ENCODE results near the gene TPM4. TPM values are rescaled to one million over a fixed set of nuclear protein-coding genes. Genes with fewer than 3 reads are reported as not detected.

The TPM4 gene
- total RNA-seq, 1 donor from 2014 or later, result 582 TPM

DNA sequence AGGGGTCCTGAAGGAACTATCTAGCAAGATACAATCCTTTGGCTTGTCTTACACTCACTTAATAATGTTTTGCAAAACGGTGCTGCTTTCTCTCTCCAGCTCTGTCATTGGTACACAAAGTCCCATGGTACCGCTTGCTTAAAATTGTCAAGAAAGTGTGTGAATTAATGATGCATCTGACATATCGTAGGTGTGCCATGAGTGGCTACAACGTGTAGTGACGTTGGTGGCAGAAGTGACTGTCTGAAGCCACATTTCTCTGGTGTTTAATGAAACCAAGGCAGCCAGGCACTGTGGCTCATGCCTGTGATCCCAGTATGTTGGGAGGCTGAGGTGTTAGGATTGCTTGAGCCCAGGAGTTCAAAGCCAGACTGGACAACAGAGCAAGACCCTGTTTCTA lies 69.8 kb downstream of the TPM4 start:
- H3K4me1 Mint-ChIP-seq, result no peaks in the 10 kb centered on the region
- H3K4me3 Mint-ChIP-seq, result no peak overlapping the region
- H3K36me3 Mint-ChIP-seq, result no peaks in the 10 kb centered on the region
- H3K9me3 Mint-ChIP-seq, result no peaks in the 10 kb centered on the region
- no peak for TF ChIP-seq CTCF (IDR thresholded peaks at IDR 0.05; ENCODE audit: unreplicated experiment)
- H3K27me3 Mint-ChIP-seq (ENCODE audit: low read depth), result no peaks in the 10 kb centered on the region
- no peak overlapping the region for H3K27ac Mint-ChIP-seq
- DNase-seq (ENCODE audit: low spot score in 2 of 2, unreplicated experiment in 2 of 2), result no peak

DNA sequence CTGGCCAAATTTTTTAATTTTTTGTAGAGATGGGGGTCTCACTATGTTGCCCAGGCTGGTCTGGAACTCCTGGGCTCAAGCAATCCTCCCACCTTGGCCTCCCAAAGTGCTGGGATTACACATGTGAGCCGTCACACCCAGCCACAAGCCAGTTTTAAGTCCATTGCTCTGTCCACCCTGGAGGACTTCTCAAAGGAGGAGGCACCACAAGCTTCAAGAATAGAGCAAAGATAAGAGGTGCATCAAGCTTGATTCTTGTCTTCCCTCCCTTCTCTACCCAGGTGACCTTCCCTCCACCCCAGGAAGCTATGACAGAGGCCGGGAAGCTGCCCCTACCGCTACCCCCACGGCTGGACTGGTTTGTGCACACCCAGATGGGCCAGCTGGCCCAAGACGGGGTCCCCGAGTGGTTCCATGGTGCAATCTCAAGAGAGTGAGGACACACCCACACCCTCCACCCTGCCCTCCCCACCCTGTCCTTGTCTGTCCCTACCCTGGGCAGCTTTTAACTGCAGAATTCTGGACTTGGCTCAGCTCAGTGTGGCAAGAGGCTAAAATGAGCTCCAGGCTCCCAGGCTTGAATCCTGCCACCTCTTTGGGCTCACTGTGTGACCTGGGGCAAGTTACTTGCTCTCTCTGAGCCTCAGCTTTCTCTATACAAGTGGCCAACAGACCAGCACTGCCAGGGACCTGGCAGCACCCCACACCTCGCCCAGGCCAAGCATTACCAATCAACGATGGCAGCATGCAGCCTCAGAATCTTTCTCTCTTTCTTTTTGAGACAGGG lies 72.3 kb downstream of the TPM4 start:
- no peaks in the 10 kb centered on the region for H3K27me3 Mint-ChIP-seq (ENCODE audit: low read depth)
- H3K27ac Mint-ChIP-seq, result no peak overlapping the region
- TF ChIP-seq CTCF (IDR thresholded peaks at IDR 0.05; ENCODE audit: unreplicated experiment), result no peak
- no peak overlapping the region for H3K4me3 Mint-ChIP-seq
- H3K36me3 Mint-ChIP-seq, result no peaks in the 10 kb centered on the region
- H3K4me1 Mint-ChIP-seq, result no peaks in the 10 kb centered on the region
- DNase-seq (ENCODE audit: low spot score in 2 of 2, unreplicated experiment in 2 of 2), result no peak
- no peaks in the 10 kb centered on the region for H3K9me3 Mint-ChIP-seq

Other genes starting within 250 kb of the TPM4 start
- gene CYP4F2, start 178.4 kb upstream of the TPM4 start, total RNA-seq, result not detected in 3 replicates
- gene CYP4F11, start 142.0 kb upstream of the TPM4 start, total RNA-seq, result not detected in 3 replicates
- gene OR10H4, start 127.5 kb upstream of the TPM4 start, total RNA-seq, result not detected in 3 replicates
- 65.6 to 70.3 TPM (median 69.4 TPM) in 3 replicates for gene RAB8A, start 35.4 kb downstream of the TPM4 start, total RNA-seq
- 0.27 to 0.38 TPM (median 0.32 TPM) in 3 replicates for gene HSH2D, start 67.2 kb downstream of the TPM4 start, total RNA-seq
- not detected in 3 replicates for gene CIB3, start 97.0 kb downstream of the TPM4 start, total RNA-seq
- 88.1 to 90.3 TPM (median 88.9 TPM) in 3 replicates for gene FAM32A, start 108.9 kb downstream of the TPM4 start, total RNA-seq
- gene AP1M1, start 121.4 kb downstream of the TPM4 start, total RNA-seq, result 48.4 to 53.9 TPM (median 49.4 TPM) in 3 replicates
- 10.9 to 12.8 TPM (median 12.3 TPM) in 3 replicates for gene KLF2, start 248.3 kb downstream of the TPM4 start, total RNA-seq